HFFc6 (cell line): ENCODE measurements around the gene CSNK2A3. TPM values are rescaled to one million over a fixed set of nuclear protein-coding genes. Genes with fewer than 3 reads are reported as not detected.

Experiments
- DNase-seq: peaks from one replicate; pipeline ENCODE4 v3.0.0-alpha.2; 2018
- H3K27ac Mint-ChIP-seq: 2 replicates; pipeline ENCODE4 v1.8.0; 2020; ENCODE audit warnings: mild to moderate bottlenecking, mixed read lengths
- H3K27me3 Mint-ChIP-seq: 2 replicates; pipeline ENCODE4 v1.8.0; 2021; ENCODE audit warnings: mild to moderate bottlenecking, moderate library complexity, mixed read lengths; ENCODE audit not compliant: insufficient read depth
- H3K36me3 Mint-ChIP-seq: 2 replicates; pipeline ENCODE4 v1.8.0; 2021; ENCODE audit warnings: low read depth, mixed read lengths
- H3K4me1 Mint-ChIP-seq: 2 replicates; pipeline ENCODE4 v1.8.0; 2020; ENCODE audit warnings: low read depth, mixed read lengths
- H3K4me3 Mint-ChIP-seq: 2 replicates; pipeline ENCODE4 v1.8.0; 2020; ENCODE audit warnings: mild to moderate bottlenecking, moderate library complexity, mixed read lengths
- H3K9me3 Mint-ChIP-seq: 2 replicates; pipeline ENCODE4 v1.8.0; 2020; ENCODE audit warnings: mild to moderate bottlenecking, mixed read lengths
- total RNA-seq, 6 experiments: library from RNA; stranded (reverse); fragmentation: NEBNext Ultra II Directional; extraction: Animal tissue kit (Norgen Biotek cat#: 25700); gene quantifications; 2 replicates in 1 of 6; 3 replicates in 5 of 6; pipeline ENCODE4 v1.2.3, GENCODE V29; 2021
- TF ChIP-seq, protein P1 (sequence below): fragments of 200-600 bp; sonication (generic); IDR thresholded peaks from 2 replicates; pipeline ENCODE4 v1.5.0; 2021; ENCODE audit warnings: antibody characterized with exemption, mild to moderate bottlenecking

Gene CSNK2A3
- total RNA-seq, 6 experiments from 2014 or later, result 1.2 to 3.6 (median 2.0) TPM

DNA sequence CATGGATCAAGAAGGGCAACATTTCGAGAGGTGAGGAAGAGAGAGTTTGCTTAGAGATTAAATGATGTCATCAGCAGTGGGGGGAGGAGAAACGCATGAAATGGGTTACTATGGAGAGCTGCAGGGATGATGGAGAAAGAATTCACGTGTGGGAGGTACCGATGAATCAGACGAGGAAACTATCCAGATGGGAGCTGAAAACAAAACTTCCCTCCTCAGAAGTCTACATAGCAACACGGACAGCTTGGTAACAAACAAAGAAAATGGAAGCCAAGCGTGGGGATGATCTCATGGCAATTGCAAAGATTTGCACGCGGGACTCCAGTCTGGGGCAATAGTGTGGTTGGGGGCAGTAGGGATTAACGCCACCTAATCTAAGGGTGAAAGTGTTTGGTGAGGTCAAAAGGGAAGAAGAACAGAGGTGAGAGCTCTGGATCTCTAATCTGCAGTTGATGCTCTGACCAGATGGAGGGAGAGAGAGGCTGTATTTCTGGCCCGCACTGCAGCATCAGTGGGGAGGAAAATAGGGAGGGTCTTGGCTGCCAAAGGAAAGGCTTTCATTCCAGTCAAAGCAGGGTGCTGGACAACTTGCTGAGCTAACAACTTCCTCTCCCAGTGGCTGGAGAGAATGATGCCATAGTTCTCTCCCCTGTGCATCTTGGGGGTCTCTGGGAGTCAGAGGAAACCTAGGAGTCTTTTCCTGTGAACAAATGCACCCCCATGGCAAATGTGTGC, 43.4 kb upstream of the CSNK2A3 start:
- Mint-ChIP-seq H3K4me3 (peak overlapping the region; percentile 78), H3K27ac (peak overlapping the region; percentile 99)
- TF ChIP-seq, protein P1, sequence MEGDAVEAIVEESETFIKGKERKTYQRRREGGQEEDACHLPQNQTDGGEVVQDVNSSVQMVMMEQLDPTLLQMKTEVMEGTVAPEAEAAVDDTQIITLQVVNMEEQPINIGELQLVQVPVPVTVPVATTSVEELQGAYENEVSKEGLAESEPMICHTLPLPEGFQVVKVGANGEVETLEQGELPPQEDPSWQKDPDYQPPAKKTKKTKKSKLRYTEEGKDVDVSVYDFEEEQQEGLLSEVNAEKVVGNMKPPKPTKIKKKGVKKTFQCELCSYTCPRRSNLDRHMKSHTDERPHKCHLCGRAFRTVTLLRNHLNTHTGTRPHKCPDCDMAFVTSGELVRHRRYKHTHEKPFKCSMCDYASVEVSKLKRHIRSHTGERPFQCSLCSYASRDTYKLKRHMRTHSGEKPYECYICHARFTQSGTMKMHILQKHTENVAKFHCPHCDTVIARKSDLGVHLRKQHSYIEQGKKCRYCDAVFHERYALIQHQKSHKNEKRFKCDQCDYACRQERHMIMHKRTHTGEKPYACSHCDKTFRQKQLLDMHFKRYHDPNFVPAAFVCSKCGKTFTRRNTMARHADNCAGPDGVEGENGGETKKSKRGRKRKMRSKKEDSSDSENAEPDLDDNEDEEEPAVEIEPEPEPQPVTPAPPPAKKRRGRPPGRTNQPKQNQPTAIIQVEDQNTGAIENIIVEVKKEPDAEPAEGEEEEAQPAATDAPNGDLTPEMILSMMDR, result 0 out of 2 replicates have a peak, but pooled peaks have one; percentile 12

DNA sequence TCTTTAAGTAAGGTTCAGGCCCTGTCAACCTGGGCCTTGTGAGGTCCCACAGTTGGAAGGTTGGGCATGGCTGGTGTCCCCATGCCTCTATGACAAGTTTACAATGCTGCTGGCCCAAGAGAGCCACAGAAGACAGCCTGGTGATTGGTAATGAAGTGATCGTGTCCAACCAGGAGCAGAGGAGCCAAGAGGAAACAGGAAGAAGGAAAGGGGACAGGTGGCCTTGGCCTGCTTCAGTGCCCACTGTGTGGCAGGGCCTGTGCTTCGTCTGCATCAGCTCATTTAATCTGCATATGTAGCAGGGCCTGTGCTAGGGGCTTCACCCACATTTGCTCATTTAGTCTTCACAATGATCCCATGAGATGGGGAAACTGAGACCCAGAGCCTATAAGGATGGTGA, 42.1 kb upstream of the CSNK2A3 start:
- Mint-ChIP-seq H3K9me3 (no peaks in the 10 kb centered on the region), H3K4me1 (peaks cover 63% of the 10 kb centered on the region), H3K27me3 (peaks cover 1% of the 10 kb centered on the region; the same call in 1 of the 2 replicates), H3K36me3 (peaks cover 6% of the 10 kb centered on the region; the same call in 1 of the 2 replicates), H3K4me3 (no peak overlapping the region), H3K27ac (peak overlapping the region; percentile 99)
- no peak for DNase-seq
- TF ChIP-seq, protein P1, result no peak

More for the DNA sequence above, 43.4 kb upstream of the CSNK2A3 start:
- Mint-ChIP-seq H3K4me1 (peaks cover 50% of the 10 kb centered on the region), H3K36me3 (0 out of 2 replicates have a peak, but pooled peaks cover 3% of the 10 kb centered on the region), H3K27me3 (no peaks in the 10 kb centered on the region), H3K9me3 (no peaks in the 10 kb centered on the region)
- DNase-seq, result peak; percentile 97

DNA sequence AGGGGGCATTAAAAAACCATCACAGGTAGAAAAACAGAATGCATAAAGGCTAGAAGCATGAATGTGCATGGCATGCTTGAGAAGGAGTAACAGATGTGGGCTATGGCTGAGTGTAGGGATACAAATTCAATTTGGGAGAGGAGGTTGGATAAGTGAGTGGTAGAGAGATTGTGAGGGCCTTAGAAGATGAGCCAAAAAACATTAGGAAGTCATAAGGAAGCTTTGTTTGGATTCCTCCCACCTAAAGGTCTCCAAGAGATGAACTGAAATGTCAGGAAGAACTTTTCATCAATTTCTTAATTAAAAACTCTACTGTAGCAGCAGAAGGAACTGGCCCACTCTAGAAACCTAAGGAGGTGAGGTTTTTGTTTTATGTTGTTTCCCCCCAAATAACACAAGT, 41.2 kb upstream of the CSNK2A3 start:
- Mint-ChIP-seq H3K27ac (peak overlapping the region; percentile 99; the same call in 1 of the 2 replicates), H3K27me3 (peaks cover 3% of the 10 kb centered on the region; the same call in 1 of the 2 replicates), H3K9me3 (no peaks in the 10 kb centered on the region), H3K4me1 (peaks cover 70% of the 10 kb centered on the region), H3K36me3 (peaks cover 6% of the 10 kb centered on the region; the same call in 1 of the 2 replicates), H3K4me3 (no peak overlapping the region)
- TF ChIP-seq, protein P1, result no peak
- no peak for DNase-seq

DNA sequence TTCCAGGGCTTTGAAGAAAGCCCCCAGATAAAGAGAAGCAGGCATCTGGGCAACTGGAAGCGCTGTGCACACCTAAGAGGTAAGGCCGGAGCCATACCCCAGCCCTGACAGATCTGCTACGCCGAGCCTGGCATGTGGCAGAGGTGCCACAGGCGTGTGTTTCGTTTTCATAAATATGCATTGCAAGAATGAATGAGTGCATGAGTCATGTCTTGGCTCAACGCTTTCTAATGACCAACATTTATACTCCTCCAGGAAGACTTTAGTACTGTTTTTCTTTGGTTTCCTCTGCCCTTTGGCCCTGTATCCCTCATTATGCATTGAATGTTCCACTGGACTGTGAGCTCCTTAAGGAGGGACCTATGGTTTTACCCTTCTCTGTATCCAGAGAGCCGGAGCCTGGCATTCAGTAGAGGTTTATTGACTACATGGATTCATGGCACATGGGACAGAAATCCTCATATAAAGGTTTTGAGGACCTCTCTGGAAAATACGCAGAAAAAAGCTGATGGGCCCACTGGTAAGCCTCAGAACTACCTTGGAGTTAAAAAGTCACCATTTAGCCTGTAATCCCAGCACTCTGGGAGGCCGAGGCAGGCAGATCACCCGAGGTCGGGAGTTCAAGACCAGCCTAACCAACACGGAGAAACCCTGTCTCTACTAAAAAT, 38.9 kb upstream of the CSNK2A3 start:
- Mint-ChIP-seq H3K27me3 (peaks cover 6% of the 10 kb centered on the region; the same call in 1 of the 2 replicates), H3K27ac (peak overlapping the region; percentile 85), H3K4me1 (peaks cover 72% of the 10 kb centered on the region), H3K4me3 (peak overlapping the region; percentile 46), H3K9me3 (no peaks in the 10 kb centered on the region), H3K36me3 (peaks cover 6% of the 10 kb centered on the region; the same call in 1 of the 2 replicates)
- TF ChIP-seq, protein P1, result no peak
- peak; percentile 92 for DNase-seq

DNA sequence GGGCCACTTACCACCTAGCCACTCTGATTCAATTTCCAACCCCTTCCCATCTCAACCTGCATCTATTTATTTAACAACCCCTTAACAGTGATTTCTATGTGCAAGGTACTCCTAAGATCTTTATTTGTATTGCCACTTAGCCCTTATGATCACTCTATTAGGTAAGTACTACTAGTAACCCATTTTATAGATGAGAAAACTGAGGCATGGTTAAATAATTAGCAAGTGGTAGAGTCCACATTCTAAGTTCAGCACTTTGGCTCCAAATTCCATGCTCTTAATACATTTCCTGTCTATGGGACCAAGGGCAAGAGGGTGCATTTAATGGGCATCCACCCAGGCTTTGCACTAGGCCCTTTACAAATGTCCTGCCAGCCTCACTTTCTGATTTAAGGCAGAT, 38.1 kb upstream of the CSNK2A3 start:
- H3K36me3 Mint-ChIP-seq, result peaks cover 6% of the 10 kb centered on the region; the same call in 1 of the 2 replicates
- TF ChIP-seq, protein P1, result no peak
- peaks cover 67% of the 10 kb centered on the region for H3K4me1 Mint-ChIP-seq
- no peaks in the 10 kb centered on the region for H3K9me3 Mint-ChIP-seq
- peak overlapping the region; percentile 85 for H3K27ac Mint-ChIP-seq
- peaks cover 6% of the 10 kb centered on the region; the same call in 1 of the 2 replicates for H3K27me3 Mint-ChIP-seq
- 0 out of 2 replicates have a peak overlapping the region, but pooled peaks have one; percentile 41 for H3K4me3 Mint-ChIP-seq
- DNase-seq, result no peak
